ENCODE results near the gene ARHGAP21. TPM values are rescaled to one million over a fixed set of nuclear protein-coding genes. Genes with fewer than 3 reads are reported as not detected.

ARHGAP21 gene
- total RNA-seq, 3 donors from 2014 or later (not counting 1 experiment from before 2014, with no cell fraction given) = 30.9 to 45.8 (median 34.7) TPM

DNA sequence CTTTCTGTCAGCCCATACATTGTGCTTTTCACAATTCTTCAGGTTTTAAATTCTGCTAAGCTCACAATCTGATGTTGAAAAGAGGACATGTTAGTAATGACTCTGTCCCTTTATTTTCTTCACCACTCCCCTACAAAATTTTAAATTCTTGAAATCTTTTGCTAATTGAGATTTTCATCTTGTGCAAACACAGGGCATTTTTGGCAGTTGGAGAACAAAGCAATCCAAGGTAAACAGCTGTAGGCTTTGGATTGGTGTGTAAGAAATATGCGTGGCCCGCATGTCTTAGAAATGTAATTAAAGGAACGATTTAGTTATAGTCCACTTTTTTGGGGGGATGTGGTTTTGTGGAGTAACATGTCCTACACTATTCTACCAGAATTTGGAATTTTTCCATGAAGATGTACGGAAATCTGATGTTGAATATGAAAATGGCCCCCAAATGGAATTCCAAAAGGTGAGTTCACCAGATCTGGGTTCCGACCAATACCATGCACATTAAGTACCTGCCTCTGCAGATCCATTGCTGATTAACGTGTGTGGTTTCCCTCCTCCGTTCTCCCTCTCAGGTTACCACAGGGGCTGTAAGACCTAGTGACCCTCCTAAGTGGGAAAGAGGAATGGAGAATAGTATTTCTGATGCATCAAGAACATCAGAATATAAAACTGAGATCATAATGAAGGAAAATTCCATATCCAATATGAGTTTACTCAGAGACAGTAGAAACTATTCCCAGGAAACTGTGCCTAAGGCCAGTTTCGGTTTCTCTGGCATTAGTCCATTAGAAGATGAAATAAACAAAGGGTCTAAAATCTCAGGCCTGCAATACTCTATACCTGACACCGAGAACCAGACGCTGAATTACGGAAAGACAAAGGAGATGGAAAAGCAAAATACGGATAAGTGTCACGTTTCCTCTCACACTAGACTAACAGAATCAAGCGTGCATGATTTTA lies 181.1 kb downstream of the ARHGAP21 start:
- Mint-ChIP-seq H3K27me3 (ENCODE audit: low read depth in 2 of 2) (peaks cover 0 to 12% of the 10 kb centered on the region in 2 donors), H3K9me3 (no peaks in the 10 kb centered on the region), H3K4me3 (no peak overlapping the region), H3K36me3 (no peaks in the 10 kb centered on the region), H3K4me1 (no peaks in the 10 kb centered on the region), H3K27ac (no peak overlapping the region)
- Histone ChIP-seq H3K27ac (ENCODE audit: low read length) (no peak overlapping the region), H3K9me3 (ENCODE audit: control insufficient read depth, insufficient read depth, low read length) (no peaks in the 10 kb centered on the region), H3K36me3 (ENCODE audit: control insufficient read depth, insufficient read depth, low read length) (no peaks in the 10 kb centered on the region), H3K4me1 (ENCODE audit: control insufficient read depth, insufficient read depth, low read length) (no peaks in the 10 kb centered on the region), H3K27me3 (ENCODE audit: control insufficient read depth, insufficient read depth, low read length) (no peaks in the 10 kb centered on the region), H3K4me3 (ENCODE audit: low read length) (no peak overlapping the region)
- intact Hi-C loops (cut with micrococcal nuclease) = no loop called here
- WGBS (ENCODE audit: insufficient coverage) = 91% methylated on average over 13 of the region's 14 CpGs
- TF ChIP-seq, protein P1, sequence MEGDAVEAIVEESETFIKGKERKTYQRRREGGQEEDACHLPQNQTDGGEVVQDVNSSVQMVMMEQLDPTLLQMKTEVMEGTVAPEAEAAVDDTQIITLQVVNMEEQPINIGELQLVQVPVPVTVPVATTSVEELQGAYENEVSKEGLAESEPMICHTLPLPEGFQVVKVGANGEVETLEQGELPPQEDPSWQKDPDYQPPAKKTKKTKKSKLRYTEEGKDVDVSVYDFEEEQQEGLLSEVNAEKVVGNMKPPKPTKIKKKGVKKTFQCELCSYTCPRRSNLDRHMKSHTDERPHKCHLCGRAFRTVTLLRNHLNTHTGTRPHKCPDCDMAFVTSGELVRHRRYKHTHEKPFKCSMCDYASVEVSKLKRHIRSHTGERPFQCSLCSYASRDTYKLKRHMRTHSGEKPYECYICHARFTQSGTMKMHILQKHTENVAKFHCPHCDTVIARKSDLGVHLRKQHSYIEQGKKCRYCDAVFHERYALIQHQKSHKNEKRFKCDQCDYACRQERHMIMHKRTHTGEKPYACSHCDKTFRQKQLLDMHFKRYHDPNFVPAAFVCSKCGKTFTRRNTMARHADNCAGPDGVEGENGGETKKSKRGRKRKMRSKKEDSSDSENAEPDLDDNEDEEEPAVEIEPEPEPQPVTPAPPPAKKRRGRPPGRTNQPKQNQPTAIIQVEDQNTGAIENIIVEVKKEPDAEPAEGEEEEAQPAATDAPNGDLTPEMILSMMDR (IDR thresholded peaks at IDR 0.05) = no peak
- DNase-seq (no peak), ATAC-seq (no peak)

DNA sequence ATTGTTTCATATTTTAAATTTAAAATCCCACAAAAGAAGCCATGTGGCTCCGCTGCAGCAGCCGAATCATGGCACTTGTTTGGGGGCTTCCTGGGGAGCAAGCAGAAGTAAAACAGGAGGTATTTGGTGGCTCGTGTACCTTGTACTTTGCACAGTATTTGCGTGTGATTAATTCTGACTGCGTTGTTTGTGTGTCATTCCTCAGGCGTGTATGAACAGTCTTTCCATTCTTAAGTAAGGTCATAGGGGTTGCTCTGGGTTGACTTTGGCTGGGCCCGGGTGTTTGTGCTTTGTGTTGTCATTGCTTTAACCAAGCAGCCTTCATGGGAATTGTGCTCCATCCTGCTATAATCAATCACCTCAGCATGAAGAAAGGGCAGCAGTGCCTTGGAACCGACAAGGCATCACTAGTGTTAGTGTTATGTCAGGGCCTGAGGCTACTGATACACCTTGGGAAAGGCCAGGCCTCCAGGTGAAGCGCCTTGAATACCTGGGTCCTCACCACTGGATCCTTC lies 182.4 kb downstream of the ARHGAP21 start:
- WGBS (ENCODE audit: insufficient coverage) = 90% methylated on average over 9 of the region's 9 CpGs
- no peaks in the 10 kb centered on the region for H3K9me3 Mint-ChIP-seq
- Histone ChIP-seq H3K4me3 (ENCODE audit: low read length) (no peak overlapping the region), H3K36me3 (ENCODE audit: control insufficient read depth, insufficient read depth, low read length) (no peaks in the 10 kb centered on the region), H3K27me3 (ENCODE audit: control insufficient read depth, insufficient read depth, low read length) (no peaks in the 10 kb centered on the region), H3K27ac (ENCODE audit: low read length) (no peak overlapping the region), H3K9me3 (ENCODE audit: control insufficient read depth, insufficient read depth, low read length) (no peaks in the 10 kb centered on the region), H3K4me1 (ENCODE audit: control insufficient read depth, insufficient read depth, low read length) (no peaks in the 10 kb centered on the region)
- DNase-seq (no peak), ATAC-seq (no peak)
- peaks cover 0 to 11% of the 10 kb centered on the region in 2 donors for H3K27me3 Mint-ChIP-seq (ENCODE audit: low read depth in 2 of 2)
- TF ChIP-seq, protein P1 (IDR thresholded peaks at IDR 0.05) = no peak
- intact Hi-C loops (cut with micrococcal nuclease) = no loop called here
- H3K27ac Mint-ChIP-seq = no peak overlapping the region
- no peaks in the 10 kb centered on the region for H3K36me3 Mint-ChIP-seq
- H3K4me3 Mint-ChIP-seq = no peak overlapping the region
- no peaks in the 10 kb centered on the region for H3K4me1 Mint-ChIP-seq

DNA sequence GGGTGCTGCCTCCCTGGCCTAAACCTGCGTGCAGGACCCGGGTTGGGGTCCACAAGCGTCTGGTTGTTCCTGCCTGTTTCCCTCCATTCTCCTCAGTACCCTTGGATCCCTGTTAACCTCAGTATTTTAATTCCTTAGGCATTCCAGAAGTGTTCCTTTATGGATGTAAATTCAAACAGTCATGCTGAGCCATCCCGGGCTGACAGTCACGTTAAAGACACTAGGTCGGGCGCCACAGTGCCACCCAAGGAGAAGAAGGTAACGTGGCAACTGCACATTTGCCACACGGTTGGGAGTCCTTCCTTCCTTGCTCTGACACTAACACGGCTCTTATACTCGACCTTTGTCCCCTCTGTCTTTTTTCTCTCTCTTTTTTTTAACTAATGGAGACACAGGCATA lies 187.1 kb downstream of the ARHGAP21 start:
- H3K27ac Mint-ChIP-seq = no peak overlapping the region
- Histone ChIP-seq H3K9me3 (ENCODE audit: control insufficient read depth, insufficient read depth, low read length) (no peaks in the 10 kb centered on the region), H3K27me3 (ENCODE audit: control insufficient read depth, insufficient read depth, low read length) (no peaks in the 10 kb centered on the region), H3K4me3 (ENCODE audit: low read length) (no peak overlapping the region), H3K4me1 (ENCODE audit: control insufficient read depth, insufficient read depth, low read length) (no peaks in the 10 kb centered on the region), H3K36me3 (ENCODE audit: control insufficient read depth, insufficient read depth, low read length) (no peaks in the 10 kb centered on the region), H3K27ac (ENCODE audit: low read length) (no peak overlapping the region)
- 86% methylated on average over 11 of the region's 11 CpGs for WGBS (ENCODE audit: insufficient coverage)
- peaks cover 0 to 2% of the 10 kb centered on the region in 2 donors for H3K9me3 Mint-ChIP-seq
- ATAC-seq (no peak), DNase-seq (no peak)
- H3K27me3 Mint-ChIP-seq (ENCODE audit: low read depth in 2 of 2) = peaks cover 6% of the 10 kb centered on the region in 2 donors
- TF ChIP-seq, protein P1 (IDR thresholded peaks at IDR 0.05) = no peak
- intact Hi-C loops (cut with micrococcal nuclease) = no loop called here
- no peak overlapping the region for H3K4me3 Mint-ChIP-seq
- H3K4me1 Mint-ChIP-seq = no peaks in the 10 kb centered on the region
- no peaks in the 10 kb centered on the region for H3K36me3 Mint-ChIP-seq

Data from natural killer cell (primary cell).